Measurements from ENCODE around the gene SASH1. TPM values are rescaled to one million over a fixed set of nuclear protein-coding genes. Genes with fewer than 3 reads are reported as not detected.

The SASH1 gene
- total RNA-seq, 2 experiments from 2014 or later = 0.44 to 1.2 TPM

DNA sequence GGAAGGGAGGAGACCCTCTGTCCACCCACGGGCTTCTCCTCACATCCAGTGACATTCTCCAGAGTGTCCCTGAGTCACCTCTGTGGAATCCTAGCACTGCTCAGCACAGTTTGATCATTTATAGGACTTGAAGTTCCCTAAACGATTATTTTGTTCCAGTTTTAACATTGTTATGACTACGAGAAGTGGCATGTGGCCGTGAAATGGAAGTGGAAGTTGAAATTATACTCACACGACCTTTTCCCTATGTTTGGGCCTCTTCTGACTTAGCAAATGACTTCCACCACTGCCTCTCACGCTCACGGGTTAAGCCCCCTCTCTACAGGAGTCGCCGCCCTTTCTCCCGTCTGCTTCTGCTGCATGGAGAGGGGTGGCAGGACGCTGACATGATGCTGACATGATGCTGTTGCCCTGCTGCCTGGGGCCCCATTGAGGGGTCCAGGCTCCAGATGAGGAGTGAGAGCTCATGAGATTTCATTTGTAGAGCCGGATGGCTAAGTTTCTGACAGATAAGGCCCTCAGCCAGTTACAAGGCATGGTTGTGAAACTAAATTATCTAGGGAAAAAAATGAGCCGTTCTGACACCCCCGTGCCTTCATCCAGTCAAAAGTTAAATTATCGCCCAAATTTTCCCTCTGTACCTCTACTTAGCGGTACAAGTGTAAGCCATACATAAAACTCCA, 250.6 kb downstream of the SASH1 start:
- Mint-ChIP-seq H3K4me3 (no peak overlapping the region), H3K27me3 (peaks cover 11% of the 10 kb centered on the region), H3K36me3 (no peaks in the 10 kb centered on the region), H3K9me3 (no peaks in the 10 kb centered on the region), H3K27ac (no peak overlapping the region), H3K4me1 (ENCODE audit: low read depth) (peaks cover 2% of the 10 kb centered on the region)
- CTCF ChIA-PET = no interaction called here
- DNase-seq = no peak
- POLR2A ChIA-PET = no interaction called here
- intact Hi-C loops (cut with micrococcal nuclease) = no loop called here

DNA sequence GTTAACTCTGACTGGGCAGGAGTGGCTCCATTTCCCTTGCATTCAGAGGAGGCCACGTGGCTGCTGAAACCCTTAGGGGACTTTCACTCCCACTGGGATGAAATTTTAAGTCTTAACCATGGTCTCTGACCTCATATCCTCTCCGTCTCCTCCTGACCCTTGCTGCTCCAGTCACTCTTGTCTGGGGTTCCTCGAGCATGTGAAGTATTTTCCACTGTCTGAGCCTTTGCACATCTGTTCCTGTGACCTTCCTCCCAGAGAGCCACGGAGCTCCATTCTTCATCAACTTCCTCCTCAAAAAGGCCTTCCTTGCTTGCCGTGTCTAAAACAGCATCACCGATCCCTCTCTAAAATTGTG, 251.2 kb downstream of the SASH1 start:
- no peak overlapping the region for H3K27ac Mint-ChIP-seq
- ChIA-PET POLR2A (no interaction called here), CTCF (no interaction called here)
- H3K4me1 Mint-ChIP-seq (ENCODE audit: low read depth) = peaks cover 2% of the 10 kb centered on the region
- H3K4me3 Mint-ChIP-seq = no peak overlapping the region
- intact Hi-C loops (cut with micrococcal nuclease) = no loop called here
- H3K27me3 Mint-ChIP-seq = peaks cover 10% of the 10 kb centered on the region
- DNase-seq = no peak
- no peaks in the 10 kb centered on the region for H3K9me3 Mint-ChIP-seq
- H3K36me3 Mint-ChIP-seq = no peaks in the 10 kb centered on the region

DNA sequence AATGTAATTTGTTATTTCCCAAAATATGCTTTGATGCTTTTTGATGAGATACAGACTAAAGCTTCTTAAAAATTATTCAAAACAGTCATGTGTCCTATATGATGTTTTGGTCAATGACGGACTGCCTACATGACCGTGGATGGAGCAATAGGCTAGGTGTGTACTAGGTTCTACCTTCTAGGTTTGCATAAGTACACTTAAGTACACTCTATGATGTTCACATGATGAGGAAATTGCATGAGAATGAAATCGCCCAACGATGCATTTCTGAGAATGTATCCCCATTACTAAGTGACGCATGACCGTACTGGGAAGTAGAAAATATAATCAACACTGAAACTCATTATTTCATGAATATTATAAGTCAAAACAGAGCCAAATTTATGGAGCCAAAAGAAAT, 252.9 kb downstream of the SASH1 start:
- Mint-ChIP-seq H3K9me3 (no peaks in the 10 kb centered on the region), H3K27me3 (peaks cover 10% of the 10 kb centered on the region), H3K4me3 (no peak overlapping the region), H3K36me3 (no peaks in the 10 kb centered on the region), H3K27ac (no peak overlapping the region), H3K4me1 (ENCODE audit: low read depth) (no peaks in the 10 kb centered on the region)
- CTCF ChIA-PET = no interaction called here
- POLR2A ChIA-PET = no interaction called here
- no peak for DNase-seq
- intact Hi-C loops (cut with micrococcal nuclease) = no loop called here

DNA sequence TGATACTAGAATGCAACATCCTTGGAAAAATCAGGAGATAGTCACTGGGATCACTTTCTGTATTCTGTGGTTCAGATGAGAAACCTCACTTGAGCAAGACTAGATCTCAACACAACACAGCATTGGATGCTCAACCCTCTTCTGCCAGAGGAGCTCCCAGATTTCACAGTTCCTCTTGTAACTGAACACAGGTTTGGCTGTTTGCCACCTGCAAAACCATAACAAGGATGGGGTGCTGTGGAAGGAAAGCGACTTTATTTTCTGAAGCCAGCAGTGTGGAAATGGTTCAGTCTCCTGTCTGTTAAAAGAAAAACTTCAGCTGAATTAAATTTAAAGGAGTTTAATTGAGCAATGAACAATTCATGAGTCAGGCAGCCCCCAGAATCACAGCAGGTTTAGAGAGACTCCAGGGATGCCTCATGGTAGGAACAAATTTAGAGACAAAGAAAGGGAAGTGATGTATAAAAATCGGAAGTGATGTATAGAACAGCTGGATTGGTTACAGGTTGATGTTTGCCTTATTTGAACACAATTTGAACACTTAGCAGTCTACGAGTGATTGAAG, 254.3 kb downstream of the SASH1 start:
- H3K4me3 Mint-ChIP-seq = no peak overlapping the region
- no peak overlapping the region for H3K27ac Mint-ChIP-seq
- ChIA-PET CTCF (no interaction called here), POLR2A (no interaction called here)
- peaks cover 10% of the 10 kb centered on the region for H3K27me3 Mint-ChIP-seq
- no peak for DNase-seq
- peaks cover 10% of the 10 kb centered on the region for H3K9me3 Mint-ChIP-seq
- intact Hi-C loops (cut with micrococcal nuclease) = no loop called here
- H3K4me1 Mint-ChIP-seq (ENCODE audit: low read depth) = peaks cover under 1% of the 10 kb centered on the region
- H3K36me3 Mint-ChIP-seq = no peaks in the 10 kb centered on the region

DNA sequence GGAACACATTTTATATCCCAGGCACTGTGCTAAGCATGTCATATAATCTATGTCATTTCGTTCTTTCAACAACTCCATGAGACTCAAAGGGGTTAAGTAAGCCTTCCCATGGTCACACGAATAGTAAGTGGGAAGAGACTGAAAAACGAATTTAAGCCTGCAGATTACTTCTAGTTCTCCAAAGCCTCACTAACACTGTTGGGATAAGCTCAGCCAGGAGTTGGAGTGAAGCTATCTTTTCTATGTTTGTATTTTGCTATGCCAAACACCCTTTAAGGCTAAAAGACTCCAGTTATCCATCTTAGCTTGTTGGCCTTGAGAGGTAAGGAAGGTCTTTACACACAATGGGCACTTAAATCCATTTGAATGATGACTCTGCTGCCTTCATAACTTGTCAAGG, 256.1 kb downstream of the SASH1 start:
- Mint-ChIP-seq H3K27me3 (peaks cover 10% of the 10 kb centered on the region), H3K4me1 (ENCODE audit: low read depth) (peaks cover 3% of the 10 kb centered on the region), H3K4me3 (no peak overlapping the region), H3K27ac (no peak overlapping the region), H3K9me3 (peaks cover 16% of the 10 kb centered on the region), H3K36me3 (no peaks in the 10 kb centered on the region)
- intact Hi-C loops (cut with micrococcal nuclease) = no loop called here
- CTCF ChIA-PET = interaction anchor here (1.0 kb wide), 1 partner anchor 21 kb away, joined by 5 read pairs; no protein-coding TSS in a partner anchor
- POLR2A ChIA-PET = no interaction called here
- DNase-seq = no peak

DNA sequence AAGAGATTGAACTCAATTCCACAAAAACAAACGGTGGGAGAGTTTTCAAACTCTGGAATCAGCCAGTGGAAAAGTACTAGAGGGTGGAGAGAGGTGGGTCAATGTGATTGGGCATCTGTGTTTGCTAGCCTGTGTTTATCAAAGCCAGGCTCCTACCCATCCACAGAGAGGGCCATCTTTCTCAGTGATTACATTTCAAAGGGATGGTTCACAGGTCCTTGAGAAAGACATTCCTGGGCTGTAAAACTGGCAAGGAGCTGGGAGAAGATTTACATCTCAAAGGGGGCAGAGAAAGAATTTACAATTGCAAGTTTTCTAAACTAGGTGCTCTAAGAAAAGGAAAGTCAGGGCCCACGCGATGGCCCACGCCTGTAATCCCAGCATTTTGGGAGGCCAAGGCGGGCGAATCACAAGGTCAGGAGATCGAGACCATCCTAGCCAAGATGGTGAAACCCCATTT, 257.4 kb downstream of the SASH1 start:
- intact Hi-C loops (cut with micrococcal nuclease) = no loop called here
- H3K27me3 Mint-ChIP-seq = peaks cover 9% of the 10 kb centered on the region
- H3K27ac Mint-ChIP-seq = no peak overlapping the region
- CTCF ChIA-PET = no interaction called here
- H3K9me3 Mint-ChIP-seq = peaks cover 16% of the 10 kb centered on the region
- H3K4me1 Mint-ChIP-seq (ENCODE audit: low read depth) = peaks cover 3% of the 10 kb centered on the region
- no peaks in the 10 kb centered on the region for H3K36me3 Mint-ChIP-seq
- DNase-seq = no peak
- POLR2A ChIA-PET = no interaction called here
- no peak overlapping the region for H3K4me3 Mint-ChIP-seq

Measured in activated CD4-positive, alpha-beta memory T cell treated with anti-CD3 and anti-CD28 coated beads for 36 hours (primary cell).